AG04450 (cell line): Measurements from ENCODE around the gene FHIT. TPM values are rescaled to one million over a fixed set of nuclear protein-coding genes. Genes with fewer than 3 reads are reported as not detected.

Source experiments
- CTCF ChIA-PET: fragments of 300-600, 350-600 bp; formaldehyde crosslinking; extraction: SDS; loops from one replicate; lab custom pipeline; 2022; ENCODE audit warnings: antibody characterized with exemption, inconsistent platforms; lab: Charles Lee
- POLR2A ChIA-PET: fragments of 350-600 bp; formaldehyde crosslinking; extraction: SDS; loops from one replicate; lab custom pipeline; 2021; ENCODE audit warnings: antibody characterized with exemption, inconsistent platforms; lab: Yijun Ruan, JAX
- DNase-seq: peaks from one replicate; pipeline ENCODE4 v3.0.0-alpha.2; 2011; ENCODE audit warnings: low read depth, low spot score
- H3K27ac ChIP-seq: one replicate; pipeline ENCODE4 v1.5.1; 2012; ENCODE audit warnings: low read depth, low read length, control low read depth
- H3K27me3 ChIP-seq: one replicate; pipeline ENCODE4 v1.6.0; 2012; ENCODE audit warnings: low read length; ENCODE audit not compliant: control insufficient read depth, insufficient read depth
- H3K4me3 ChIP-seq: 2 replicates; pipeline ENCODE4 v1.5.1; 2011; ENCODE audit warnings: mild to moderate bottlenecking, low read depth, low read length, control low read depth
- H3K9me3 ChIP-seq: 2 replicates; pipeline ENCODE4 v1.5.1; 2012; ENCODE audit warnings: low read length; ENCODE audit not compliant: control insufficient read depth, insufficient read depth
- polyA plus RNA-seq: library from polyadenylated mRNA; depleted of rRNA; stranded (reverse); fragments of >200 nt; gene quantifications from 2 replicates; pipeline ENCODE4 v1.2.3, GENCODE V29; 2011
- TF ChIP-seq, protein P1 (sequence below): IDR thresholded peaks from 2 replicates; pipeline ENCODE4 v1.5.1; 2011; ENCODE audit warnings: low read depth, low read length, control low read depth, inconsistent platforms

Gene FHIT
- polyA plus RNA-seq, 1 experiment: 0.17 TPM

DNA sequence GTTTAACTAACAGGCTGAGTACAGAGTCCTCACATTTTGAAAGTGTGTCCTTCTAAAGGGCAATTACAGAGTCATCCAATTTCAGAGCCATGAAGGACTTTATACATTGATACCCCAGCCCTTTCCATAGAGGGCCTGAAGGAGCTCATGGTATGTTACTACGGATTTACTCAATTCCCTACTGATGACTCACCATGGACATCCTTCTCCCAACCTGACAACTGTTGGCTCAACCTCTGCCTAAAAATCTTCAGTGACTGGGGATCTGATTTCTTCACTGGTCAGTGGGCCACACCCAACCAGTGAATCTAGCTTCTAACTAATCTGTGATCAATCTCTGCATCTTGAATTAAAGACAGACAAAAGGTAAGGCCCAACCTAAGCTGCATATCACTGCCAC is 1238.0 kb downstream of the FHIT start:
- CTCF ChIA-PET: no interaction called here
- H3K4me3 ChIP-seq: no peak overlapping the region
- TF ChIP-seq, protein P1, sequence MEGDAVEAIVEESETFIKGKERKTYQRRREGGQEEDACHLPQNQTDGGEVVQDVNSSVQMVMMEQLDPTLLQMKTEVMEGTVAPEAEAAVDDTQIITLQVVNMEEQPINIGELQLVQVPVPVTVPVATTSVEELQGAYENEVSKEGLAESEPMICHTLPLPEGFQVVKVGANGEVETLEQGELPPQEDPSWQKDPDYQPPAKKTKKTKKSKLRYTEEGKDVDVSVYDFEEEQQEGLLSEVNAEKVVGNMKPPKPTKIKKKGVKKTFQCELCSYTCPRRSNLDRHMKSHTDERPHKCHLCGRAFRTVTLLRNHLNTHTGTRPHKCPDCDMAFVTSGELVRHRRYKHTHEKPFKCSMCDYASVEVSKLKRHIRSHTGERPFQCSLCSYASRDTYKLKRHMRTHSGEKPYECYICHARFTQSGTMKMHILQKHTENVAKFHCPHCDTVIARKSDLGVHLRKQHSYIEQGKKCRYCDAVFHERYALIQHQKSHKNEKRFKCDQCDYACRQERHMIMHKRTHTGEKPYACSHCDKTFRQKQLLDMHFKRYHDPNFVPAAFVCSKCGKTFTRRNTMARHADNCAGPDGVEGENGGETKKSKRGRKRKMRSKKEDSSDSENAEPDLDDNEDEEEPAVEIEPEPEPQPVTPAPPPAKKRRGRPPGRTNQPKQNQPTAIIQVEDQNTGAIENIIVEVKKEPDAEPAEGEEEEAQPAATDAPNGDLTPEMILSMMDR: no peak
- POLR2A ChIA-PET: no interaction called here
- no peaks in the 10 kb centered on the region for H3K27me3 ChIP-seq
- no peak overlapping the region for H3K27ac ChIP-seq
- DNase-seq: no peak
- no peaks in the 10 kb centered on the region for H3K9me3 ChIP-seq

DNA sequence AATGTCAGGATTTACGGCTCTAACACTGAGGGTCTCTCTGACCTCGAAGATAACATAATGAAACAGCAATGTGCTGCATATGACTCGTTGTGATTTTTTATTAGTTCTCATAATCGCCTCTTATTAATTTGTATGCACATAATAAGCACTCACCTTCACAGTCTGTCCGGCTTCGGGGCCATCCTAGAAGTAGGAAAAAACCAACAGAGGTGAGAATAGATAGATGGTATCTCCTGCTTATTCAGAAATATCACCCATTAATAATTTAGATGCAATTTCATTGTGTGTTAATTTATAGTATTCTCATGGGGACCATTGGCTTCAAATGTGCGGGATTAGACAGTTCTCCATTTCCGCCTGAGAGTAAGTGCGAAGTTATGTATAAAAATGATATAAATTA is 1240.0 kb downstream of the FHIT start:
- TF ChIP-seq, protein P1: no peak
- DNase-seq: no peak
- Histone ChIP-seq H3K9me3 (no peaks in the 10 kb centered on the region), H3K4me3 (no peak overlapping the region), H3K27me3 (peaks cover 2% of the 10 kb centered on the region), H3K27ac (no peak overlapping the region)
- CTCF ChIA-PET: no interaction called here
- POLR2A ChIA-PET: no interaction called here

DNA sequence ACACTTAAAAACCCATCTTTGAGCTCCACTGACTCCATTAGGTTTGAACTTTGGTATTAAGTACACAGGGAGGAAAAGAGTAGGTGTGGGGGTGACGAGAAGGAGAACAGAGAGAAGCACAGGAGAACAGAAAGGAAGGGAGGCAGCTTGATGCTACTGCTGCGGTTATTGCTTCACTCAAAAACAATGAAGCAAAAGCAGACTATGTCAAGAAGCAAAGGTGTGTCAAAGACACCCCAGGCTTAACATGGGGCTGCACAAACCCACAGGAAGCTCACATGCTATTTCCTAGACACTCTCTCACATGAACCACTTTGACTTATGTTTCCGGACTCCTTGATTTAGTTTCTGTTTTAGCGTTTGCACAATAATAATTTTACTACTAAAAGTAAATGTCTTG is 1240.5 kb downstream of the FHIT start:
- no peak overlapping the region for H3K27ac ChIP-seq
- H3K27me3 ChIP-seq: peaks cover 2% of the 10 kb centered on the region
- POLR2A ChIA-PET: no interaction called here
- TF ChIP-seq, protein P1: no peak
- no peak for DNase-seq
- CTCF ChIA-PET: no interaction called here
- H3K4me3 ChIP-seq: no peak overlapping the region
- no peaks in the 10 kb centered on the region for H3K9me3 ChIP-seq

DNA sequence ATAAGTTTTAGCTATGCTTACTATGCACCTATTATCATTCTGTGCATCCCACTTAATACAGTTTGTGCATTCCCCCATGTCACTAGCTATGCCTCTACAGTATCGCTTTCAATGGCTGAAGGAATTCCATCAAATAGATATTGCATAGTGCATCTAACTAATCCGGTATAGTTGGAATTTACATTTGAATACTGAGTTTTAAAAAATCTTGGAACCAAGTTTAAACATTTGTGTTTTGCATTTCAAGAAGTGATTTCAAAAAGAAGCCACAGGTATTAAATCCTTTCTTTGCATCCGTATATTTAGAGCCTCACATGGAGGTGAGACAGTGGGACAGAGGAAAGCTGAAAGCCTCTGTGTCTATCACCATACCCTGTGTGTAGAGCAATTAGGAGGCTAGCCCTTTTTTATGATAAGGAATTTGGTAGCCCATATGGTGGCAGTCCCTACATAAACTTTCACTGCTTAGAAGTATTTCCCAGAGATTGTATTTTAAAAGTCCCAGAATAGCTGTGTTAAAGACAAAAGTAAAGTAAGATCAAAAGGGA is 1241.2 kb downstream of the FHIT start:
- no peak for DNase-seq
- Histone ChIP-seq H3K9me3 (no peaks in the 10 kb centered on the region), H3K27ac (no peak overlapping the region), H3K27me3 (peaks cover 2% of the 10 kb centered on the region), H3K4me3 (no peak overlapping the region)
- ChIA-PET POLR2A (no interaction called here), CTCF (no interaction called here)
- TF ChIP-seq, protein P1: no peak

DNA sequence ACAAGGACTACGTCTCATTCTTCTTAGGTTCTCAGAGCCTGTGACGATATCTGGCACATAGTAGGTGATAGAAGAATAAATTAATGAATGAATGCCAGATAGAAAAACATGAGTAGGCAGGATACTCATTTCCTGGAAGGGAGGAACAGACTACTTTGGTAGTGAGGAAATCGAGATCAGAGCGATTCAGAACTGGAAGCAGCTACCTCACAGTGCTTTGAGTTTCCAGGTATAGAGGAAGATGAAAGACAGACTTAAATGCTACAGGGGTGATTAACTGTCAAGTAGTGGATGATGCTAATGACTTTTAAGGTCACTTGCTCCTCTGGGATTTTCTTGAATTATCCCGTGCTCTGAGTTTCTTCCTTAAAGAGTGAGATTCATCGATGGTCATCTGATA is 1249.9 kb downstream of the FHIT start:
- H3K27me3 ChIP-seq: no peaks in the 10 kb centered on the region
- no peaks in the 10 kb centered on the region for H3K9me3 ChIP-seq
- TF ChIP-seq, protein P1: no peak
- CTCF ChIA-PET: no interaction called here
- no peak overlapping the region for H3K4me3 ChIP-seq
- POLR2A ChIA-PET: no interaction called here
- no peak for DNase-seq
- H3K27ac ChIP-seq: no peak overlapping the region
